ENCODE results near the gene BRF1. TPM values are rescaled to one million over a fixed set of nuclear protein-coding genes. Genes with fewer than 3 reads are reported as not detected.
"Not testable (repeated sequence)": the region's sequence is repeated elsewhere in the genome, so short reads cannot be mapped to it uniquely, and the experiment has no call there.

BRF1 gene
- total RNA-seq, 1 donor from 2014 or later: 59.8 TPM

- no peak for DNase-seq
Measured at GRCh38 chr14:105290621-105291346, 10.0 kb downstream of the BRF1 start.

DNA sequence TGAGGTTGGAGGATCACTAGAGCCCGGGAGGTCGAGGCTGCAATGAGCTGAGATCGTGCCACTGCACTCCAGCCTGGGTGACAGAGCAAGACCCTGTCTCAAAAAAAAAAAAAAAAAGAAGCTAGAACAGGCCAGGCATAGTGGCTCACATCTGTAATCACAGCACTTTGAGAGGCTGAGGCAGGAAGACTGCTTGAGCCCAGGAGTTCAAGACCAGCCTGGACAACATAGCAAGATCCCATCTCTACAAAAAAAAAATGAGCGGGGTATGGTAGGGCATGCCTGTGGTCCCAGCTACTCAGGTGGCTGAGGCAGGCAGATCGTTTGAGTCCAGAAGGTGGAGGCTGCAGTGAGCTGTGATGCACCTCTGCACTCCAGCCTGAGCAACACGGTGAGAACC lies 11.9 kb downstream of the BRF1 start:
- not testable (repeated sequence) for DNase-seq

GRCh38 chr14:105287249-105288102 lies 13.3 kb downstream of the BRF1 start:
- no peak for DNase-seq

DNA sequence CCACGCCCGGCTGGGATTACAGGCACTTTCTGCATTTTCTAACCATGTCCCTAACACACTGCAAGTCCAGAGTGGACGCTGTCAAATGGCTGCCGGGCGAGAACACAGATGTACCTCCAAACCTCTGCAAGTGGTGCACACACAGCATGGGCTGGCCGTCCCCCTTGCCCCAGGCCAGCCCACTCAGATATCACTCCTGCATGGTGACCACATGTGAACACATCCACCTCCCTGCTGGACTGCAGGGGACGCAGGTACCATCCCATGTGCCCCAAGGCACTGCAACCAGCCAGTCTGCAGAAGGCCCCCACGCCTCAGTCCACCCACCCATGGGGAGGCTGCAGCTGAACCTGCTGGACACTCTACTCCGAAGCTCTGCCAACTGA lies 14.0 kb downstream of the BRF1 start:
- DNase-seq: no peak

DNA sequence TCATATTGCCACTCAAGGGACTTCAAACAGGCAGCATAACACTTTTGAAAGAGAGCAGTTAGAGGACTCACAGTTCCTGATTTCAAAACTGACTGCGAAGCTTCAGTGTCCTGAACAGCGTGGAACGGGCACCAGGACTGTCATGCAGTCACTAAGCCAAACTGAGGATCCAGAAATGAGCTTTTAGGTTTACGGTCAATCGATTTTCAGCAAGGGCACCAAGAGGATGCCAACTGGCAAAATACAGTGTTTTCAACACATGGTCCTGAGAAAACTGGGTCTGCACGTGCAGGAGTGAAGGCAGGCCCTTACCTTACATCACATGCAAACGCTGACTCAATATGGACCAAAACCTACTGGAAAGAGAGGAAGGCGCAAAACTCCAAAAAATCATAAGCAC lies 15.6 kb downstream of the BRF1 start:
- no peak for DNase-seq

- no peak for DNase-seq
Measured at GRCh38 chr14:105283899-105284298, 16.9 kb downstream of the BRF1 start.

DNA sequence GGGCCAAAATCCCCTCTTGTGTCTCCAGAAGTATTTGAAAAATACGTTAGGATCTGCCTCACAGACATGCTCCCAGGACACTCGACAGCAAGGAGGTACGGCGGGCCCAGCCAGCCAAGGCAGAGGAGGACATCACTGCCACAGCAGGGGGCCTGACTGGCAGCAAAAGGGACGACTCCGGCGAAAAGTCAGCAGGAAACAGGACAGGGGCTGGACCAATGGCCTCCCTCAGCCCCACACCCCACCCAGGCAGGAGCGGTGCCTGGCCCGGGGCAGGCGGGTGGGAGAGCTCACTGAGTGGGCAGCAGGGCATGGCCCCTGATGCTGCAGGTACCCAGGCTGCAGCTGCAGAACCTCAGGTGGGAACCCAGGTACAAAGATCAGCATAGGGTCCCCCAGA lies 17.8 kb downstream of the BRF1 start:
- DNase-seq: no peak

DNA sequence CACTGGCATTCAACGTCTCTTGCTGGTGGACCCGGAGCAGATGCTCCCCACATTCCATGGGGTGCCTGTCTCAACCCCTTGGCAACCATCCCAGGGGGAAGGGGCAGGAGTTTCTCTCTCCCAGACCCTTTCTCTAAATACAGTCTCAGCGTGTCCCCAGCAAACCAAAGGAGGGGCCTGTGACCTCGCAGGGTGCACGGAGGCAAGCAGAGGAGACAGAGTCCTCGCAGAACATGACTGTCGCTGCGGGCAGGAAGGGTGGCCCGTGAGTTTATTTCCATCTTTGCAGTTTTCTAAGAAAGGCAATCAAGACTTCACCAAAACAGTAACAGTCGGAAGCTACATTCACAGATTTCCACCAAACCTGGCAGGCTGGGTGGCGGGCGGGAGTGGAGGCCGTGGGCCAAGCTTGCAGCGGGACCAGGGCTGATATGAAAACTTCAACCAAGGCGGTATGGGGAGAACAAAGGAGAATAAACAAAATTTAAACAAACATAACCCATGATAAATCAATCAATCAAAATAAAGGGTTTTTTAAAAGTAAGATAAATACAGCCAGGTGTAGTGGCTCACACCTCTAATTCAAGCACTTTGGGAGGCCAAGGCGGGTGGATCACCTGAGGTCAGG lies 18.6 kb downstream of the BRF1 start:
- no peak for DNase-seq

DNA sequence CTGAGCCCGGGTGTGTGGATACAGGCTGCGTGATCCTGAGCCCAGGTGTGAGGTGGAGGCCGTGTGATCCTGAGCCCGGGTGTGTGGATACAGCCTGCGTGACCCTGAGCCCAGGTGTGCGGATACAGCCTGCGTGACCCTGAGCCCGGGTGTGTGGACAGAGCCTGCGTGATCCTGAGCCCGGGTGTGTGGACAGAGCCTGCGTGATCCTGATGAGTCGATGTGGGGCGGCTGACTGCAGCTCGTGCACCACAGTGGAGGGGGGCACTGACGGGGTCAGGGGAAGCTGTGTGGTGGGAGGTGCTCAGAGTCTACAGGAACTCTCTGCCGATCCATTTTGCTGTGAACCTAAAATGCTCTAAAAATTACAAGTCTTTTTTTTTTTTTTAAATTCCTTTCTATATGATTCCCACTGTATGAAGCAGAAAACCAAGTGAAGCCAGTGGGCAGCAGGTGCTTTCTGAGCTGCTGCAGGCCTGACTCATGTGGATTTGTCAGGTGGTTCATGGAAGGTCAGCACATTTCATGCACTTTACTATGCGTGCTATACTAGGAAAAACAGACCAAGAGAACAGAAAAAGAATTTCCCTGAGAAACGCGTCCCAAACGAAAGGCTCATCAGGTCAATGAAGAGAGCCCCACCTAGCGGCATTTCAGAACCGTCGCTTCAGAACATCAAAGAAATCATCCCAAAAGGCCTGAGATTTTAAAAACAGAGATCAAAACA lies 19.3 kb downstream of the BRF1 start:
- DNase-seq: peak; percentile 82

DNA sequence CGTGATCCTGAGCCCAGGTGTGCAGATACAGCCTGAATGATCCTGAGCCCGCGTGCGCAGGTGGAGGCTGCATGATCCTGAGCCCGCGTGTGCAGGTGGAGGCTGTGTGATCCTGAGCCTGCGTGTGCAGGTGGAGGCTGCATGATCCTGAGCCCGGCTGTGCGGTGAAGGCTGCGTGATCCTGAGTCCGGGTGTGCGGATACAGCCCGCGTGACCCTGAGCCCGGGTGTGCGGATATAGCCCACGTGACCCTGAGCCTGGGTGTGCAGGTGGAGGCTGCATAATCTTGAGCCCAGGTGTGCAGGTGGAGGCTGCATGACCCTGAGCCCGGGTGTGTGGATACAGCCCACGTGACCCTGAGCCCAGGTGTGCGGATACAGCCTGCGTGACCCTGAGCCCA lies 20.3 kb downstream of the BRF1 start:
- no peak for DNase-seq

GRCh38 chr14:105279642-105280361 lies 21.0 kb downstream of the BRF1 start:
- DNase-seq: no peak

- DNase-seq: not testable (repeated sequence)
Measured at GRCh38 chr14:105277448-105277847, 23.4 kb downstream of the BRF1 start.

DNA sequence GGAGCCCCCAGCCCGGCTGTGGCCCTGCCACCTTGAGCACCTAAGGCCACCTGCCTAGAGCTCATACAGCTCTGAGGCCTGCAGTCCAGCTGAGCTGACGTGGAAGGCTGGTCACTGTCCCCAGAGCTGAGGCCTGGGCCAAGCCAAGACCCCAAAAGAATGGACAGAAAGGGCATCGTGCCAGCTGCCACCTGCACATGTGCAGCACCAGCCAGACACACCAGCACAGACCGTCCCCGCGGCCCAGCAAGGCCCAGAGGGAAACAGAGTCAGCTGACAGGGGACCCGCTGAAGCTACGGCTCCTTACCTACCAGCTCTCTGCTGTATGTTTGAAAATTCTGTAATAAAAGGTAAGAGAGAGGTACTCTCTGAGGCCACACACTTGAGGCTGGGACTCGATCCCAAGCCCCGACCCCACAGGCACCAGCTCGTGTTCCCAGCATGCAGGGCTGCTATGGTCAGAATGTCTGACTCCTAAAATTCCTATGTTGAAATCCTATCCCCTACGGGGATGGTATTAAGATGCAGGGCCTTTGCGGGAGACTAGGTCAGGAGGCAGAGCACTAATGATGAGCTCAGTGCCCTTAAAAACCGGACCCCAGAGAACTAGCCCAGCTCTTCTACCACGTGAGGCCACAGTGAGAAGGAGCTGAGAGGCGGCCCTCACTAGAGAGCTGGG lies 25.4 kb downstream of the BRF1 start:
- peak; percentile 31 for DNase-seq

DNA sequence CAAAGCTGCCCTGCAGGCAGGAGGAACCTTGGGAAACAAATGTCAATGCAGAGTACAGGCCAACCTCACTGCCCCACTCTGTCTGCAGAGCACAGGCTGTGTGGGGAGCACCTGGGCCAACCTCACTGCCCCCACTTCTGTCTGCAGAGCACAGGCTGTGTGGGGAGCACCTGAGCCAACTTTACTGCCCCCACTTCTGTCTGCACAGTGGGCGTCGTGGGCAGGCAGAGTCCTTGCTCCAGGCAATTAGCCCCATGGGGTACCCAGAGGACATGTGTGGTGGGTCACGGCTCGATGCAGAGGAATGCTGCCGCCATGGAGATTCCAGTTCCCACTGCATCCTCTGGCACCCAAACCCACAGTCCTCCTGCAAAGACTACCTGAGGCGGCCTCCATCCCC lies 26.2 kb downstream of the BRF1 start:
- no peak for DNase-seq

GRCh38 chr14:105273062-105273461 lies 27.7 kb downstream of the BRF1 start:
- peak; percentile 40 for DNase-seq

- no peak for DNase-seq
Measured at GRCh38 chr14:105272623-105273022, 28.2 kb downstream of the BRF1 start.

- DNase-seq: no peak
Measured at GRCh38 chr14:105271224-105271890, 29.4 kb downstream of the BRF1 start.

DNA sequence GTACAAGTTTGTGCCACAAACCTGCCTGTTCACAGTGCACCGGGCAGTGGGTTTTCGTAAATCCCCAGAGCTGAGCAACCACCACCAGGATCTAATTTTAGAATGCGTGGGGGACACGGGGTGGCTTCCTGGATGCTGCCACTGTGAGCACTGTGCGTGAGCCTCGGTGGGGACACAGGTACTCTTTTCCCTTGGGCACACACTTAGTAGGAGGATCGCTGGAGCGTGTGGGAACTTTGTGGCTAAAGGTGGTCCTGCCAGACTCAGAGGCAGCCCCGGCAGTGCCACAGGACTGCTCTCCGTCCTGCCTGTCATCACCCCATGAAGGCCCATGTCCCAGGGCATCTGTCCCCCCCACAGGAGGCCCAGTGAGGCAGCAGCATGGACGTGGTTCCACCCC lies 31.4 kb downstream of the BRF1 start:
- DNase-seq: no peak

- no peak for DNase-seq
Measured at GRCh38 chr14:105268736-105269354, 32.0 kb downstream of the BRF1 start.

All from tongue (tissue), 2 donors.